HG03432 (cell line): ENCODE results near the gene PTPRK.

Experiments used
- ATAC-seq: cut with Tn5 transposase; IDR thresholded peaks from one replicate; pipeline ENCODE4 v1.9.1; 2021; ENCODE audit warnings: mild to moderate bottlenecking, moderate library complexity; ENCODE audit not compliant: unreplicated experiment

The PTPRK gene

GRCh38 chr6:128252341-128253176 is 267.8 kb downstream of the PTPRK start:
- ATAC-seq: peak; percentile 70

- ATAC-seq: no peak
Observed at GRCh38 chr6:128251445-128252340, 268.7 kb downstream of the PTPRK start.

DNA sequence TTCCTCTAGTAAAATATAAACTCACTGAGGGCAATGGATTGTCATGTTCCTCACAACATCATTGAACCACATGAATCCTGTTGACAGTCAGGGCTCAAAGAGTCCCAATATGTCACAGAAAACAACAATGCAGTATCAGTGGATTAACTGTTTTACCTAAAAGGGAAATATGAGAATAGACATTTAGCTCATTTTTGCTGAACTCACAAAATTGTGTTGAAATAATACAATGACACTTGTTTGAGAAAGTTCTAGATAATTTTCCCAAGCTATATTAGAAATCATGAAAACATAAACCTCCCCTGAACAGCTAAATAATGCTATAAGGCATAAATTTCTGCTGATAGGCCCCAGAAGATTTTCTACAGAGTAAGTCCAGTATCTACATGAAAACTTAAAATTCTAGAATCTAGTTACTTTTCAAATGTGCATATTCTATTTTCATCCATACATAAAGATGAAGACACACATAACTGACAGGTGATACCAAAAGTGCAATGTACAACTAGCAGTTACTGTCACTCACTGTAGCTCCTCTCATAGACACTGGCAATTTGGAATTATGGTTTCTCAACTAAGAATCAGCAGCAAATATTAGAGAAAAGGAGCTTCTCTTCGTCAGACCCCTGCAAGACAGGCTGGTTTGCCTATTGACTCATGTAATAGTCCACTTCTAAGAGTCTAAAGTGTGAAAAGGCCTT is 269.9 kb downstream of the PTPRK start:
- ATAC-seq: no peak

GRCh38 chr6:128249429-128249828 is 271.0 kb downstream of the PTPRK start:
- ATAC-seq: no peak

- ATAC-seq: no peak
Observed at GRCh38 chr6:128246472-128247260, 273.7 kb downstream of the PTPRK start.

GRCh38 chr6:128244751-128245405 is 275.5 kb downstream of the PTPRK start:
- ATAC-seq: no peak

GRCh38 chr6:128242765-128243403 is 277.5 kb downstream of the PTPRK start:
- ATAC-seq: no peak

DNA sequence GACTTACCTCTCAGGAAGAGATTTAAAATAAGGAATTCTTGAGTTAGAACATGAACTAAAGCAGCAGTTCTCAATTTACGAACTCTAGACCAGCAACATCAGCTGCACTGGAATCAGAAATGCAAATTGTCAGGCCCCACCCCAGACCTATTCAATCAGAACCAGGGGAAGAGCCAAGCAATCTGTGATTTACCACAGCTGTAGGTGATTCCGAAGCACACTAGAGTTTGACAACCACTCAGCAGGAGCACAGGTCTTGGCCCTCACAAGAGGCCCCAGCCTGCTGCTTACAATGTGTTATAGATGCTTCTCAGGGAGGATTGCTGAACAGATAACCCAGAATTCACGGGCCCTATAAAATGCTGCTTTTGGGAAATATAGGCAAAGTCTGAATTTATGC is 279.2 kb downstream of the PTPRK start:
- ATAC-seq: peak; percentile 52

DNA sequence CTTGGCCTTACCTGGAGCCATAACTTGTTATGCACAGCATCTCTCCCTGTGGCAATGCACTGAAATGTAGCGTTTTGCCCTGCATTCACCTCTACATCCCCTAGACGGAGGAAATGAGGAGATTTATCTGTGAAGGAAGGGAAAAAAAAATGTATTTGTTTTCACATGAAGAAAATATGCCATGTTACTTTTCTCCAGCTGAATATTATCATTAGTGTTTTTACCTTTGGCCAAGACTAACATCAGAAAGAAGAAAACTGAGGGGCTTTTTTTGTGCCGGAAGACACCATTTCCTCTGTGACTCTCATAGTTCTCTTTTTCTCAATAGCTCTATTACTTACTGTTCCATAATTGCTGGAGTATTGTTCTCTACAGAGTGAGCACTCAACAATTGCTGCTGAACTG is 280.4 kb downstream of the PTPRK start:
- ATAC-seq: peak; percentile 82

GRCh38 chr6:128239146-128239545 is 281.3 kb downstream of the PTPRK start:
- no peak for ATAC-seq

- ATAC-seq: no peak
Observed at GRCh38 chr6:128238225-128238624, 282.2 kb downstream of the PTPRK start.

GRCh38 chr6:128235556-128235955 is 284.8 kb downstream of the PTPRK start:
- ATAC-seq: no peak

GRCh38 chr6:128233531-128233930 is 286.9 kb downstream of the PTPRK start:
- no peak for ATAC-seq

- no peak for ATAC-seq
Observed at GRCh38 chr6:128230267-128230989, 290.0 kb downstream of the PTPRK start.

DNA sequence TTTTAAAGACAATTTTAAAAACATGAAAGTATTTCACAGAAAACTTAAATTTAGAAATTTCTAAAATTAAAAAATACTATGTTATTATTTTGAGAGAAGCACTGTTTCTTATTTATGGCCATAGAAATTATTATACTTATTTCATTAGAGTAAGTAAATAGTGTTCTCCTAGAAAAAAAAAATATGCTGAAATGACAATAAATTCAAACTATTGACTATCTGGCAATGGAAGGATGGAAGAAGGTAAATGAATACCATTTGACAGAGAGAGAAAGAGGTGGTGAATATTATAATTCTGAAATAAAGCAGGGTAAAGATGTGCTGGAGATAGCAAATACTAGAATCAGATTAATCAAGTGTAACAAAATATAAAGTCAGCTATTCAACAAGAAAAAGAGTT is 294.8 kb downstream of the PTPRK start:
- no peak for ATAC-seq

- ATAC-seq: no peak
Observed at GRCh38 chr6:128216917-128217316, 303.5 kb downstream of the PTPRK start.

GRCh38 chr6:128209771-128210170 is 310.6 kb downstream of the PTPRK start:
- ATAC-seq: no peak

DNA sequence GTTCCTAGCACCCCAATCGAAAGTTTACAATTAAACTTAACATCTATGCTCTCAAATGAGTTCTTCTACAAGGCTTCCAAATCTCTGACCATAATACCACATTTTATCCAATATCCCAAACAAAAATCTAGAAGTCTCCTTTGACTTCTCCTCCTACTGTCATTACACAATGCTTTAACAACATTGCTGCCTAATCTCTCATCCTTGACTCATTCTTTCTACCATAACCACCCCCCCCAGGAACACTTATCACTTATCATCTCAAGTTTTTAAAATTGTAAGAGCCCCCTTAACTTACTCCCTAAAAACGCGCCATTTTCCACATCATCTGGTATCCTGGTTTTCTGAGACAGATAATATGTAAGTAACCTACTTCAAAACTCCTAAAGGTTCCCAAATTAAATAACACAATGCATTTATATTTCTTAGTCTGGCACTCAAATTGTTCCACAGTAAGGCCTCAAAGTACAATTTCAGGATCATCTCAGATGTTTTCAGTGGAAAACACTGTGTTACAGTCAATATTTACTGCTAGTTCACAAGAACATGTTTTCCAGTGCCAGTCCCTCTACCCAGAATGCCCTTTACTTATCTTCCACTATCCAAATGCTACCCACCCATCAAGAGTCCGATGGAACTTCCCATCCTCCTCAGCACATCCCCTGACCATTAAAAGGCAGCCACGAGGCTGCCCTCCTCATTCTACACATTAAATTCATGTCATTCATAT is 311.4 kb downstream of the PTPRK start:
- ATAC-seq: no peak
